ENCODE data around the gene UBA6. TPM values are rescaled to one million over a fixed set of nuclear protein-coding genes. Genes with fewer than 3 reads are reported as not detected.

UBA6 gene
- 10 to 100 TPM; 49.4 to 81.9 (median 56.3) TPM for total RNA-seq

GRCh38 chr4:67700738-67701516 is at the start of gene UBA6:
TSS of gene UBA6 (minus strand) at chr4:67701155. CDS start at chr4:67701119, 36 bp downstream.
- no peaks in the 10 kb centered on the region for H3K36me3 ChIP-seq
- peak; percentile 97 for DNase-seq (ENCODE audit: low spot score in 2 of 2)
- H3K4me1 ChIP-seq: peaks cover 40% of the 10 kb centered on the region
- H3K27ac ChIP-seq: peak within 1 kb of the TSS; percentile 94
- peak within 1 kb of the TSS; percentile 97 for H3K4me3 ChIP-seq
- no peak for TF ChIP-seq POLR2AphosphoS5 (IDR thresholded peaks at IDR 0.05)
- TF ChIP-seq EP300 (IDR thresholded peaks at IDR 0.05): no peak
- peak in 1 of 2 donors; percentile 48 for TF ChIP-seq CTCF (IDR thresholded peaks at IDR 0.05)
- TF ChIP-seq POLR2A (IDR thresholded peaks at IDR 0.05): peak in 1 of 2 donors; percentile 7
- WGBS: under 1% methylated on average over 24 of the region's 57 CpGs
- no peaks in the 10 kb centered on the region for H3K9me3 ChIP-seq
- H3K27me3 ChIP-seq: no peaks in the 10 kb centered on the region

- Histone ChIP-seq H3K9me3 (no peaks in the 10 kb centered on the region), H3K4me3 (no peak overlapping the region), H3K27me3 (no peaks in the 10 kb centered on the region), H3K4me1 (no peaks in the 10 kb centered on the region), H3K27ac (no peak overlapping the region), H3K36me3 (no peaks in the 10 kb centered on the region)
- no peak for TF ChIP-seq CTCF (IDR thresholded peaks at IDR 0.05)
- TF ChIP-seq EP300 (IDR thresholded peaks at IDR 0.05): no peak
- no peak for TF ChIP-seq POLR2A (IDR thresholded peaks at IDR 0.05)
- TF ChIP-seq POLR2AphosphoS5 (IDR thresholded peaks at IDR 0.05): no peak
- no peak for DNase-seq (ENCODE audit: low spot score in 2 of 2)
- WGBS: 85% methylated on average over 4 of the region's 4 CpGs
Measured at GRCh38 chr4:67750691-67751090, 49.7 kb upstream of the UBA6 start.

DNA sequence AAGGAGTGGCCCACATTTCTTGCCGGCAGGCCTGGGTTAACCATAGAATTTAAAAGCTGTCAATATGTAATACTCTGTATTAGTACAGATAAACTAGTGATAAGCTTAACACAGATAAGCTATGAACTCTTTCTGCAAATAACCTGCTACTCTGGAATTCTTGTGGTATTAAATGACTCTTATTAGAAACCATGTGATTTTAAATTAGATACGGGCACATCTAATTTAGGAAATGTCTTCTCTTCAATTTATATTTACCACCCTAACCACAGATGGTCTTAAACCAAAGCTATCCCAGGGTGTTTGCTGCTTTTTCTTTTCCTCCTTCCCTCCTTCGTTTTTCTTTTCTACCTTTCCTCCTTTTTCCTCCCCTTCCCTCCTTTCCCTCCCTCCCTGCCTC is 48.3 kb upstream of the UBA6 start:
- 60% methylated on average over 3 of the region's 3 CpGs for WGBS
- Histone ChIP-seq H3K9me3 (no peaks in the 10 kb centered on the region), H3K27ac (no peak overlapping the region), H3K4me3 (no peak overlapping the region), H3K27me3 (no peaks in the 10 kb centered on the region), H3K36me3 (no peaks in the 10 kb centered on the region), H3K4me1 (no peaks in the 10 kb centered on the region)
- no peak for DNase-seq (ENCODE audit: low spot score in 2 of 2)
- TF ChIP-seq POLR2A (IDR thresholded peaks at IDR 0.05) (no peak), EP300 (IDR thresholded peaks at IDR 0.05) (no peak)

GRCh38 chr4:67746797-67747495 is 46.0 kb upstream of the UBA6 start:
- WGBS: 61% methylated on average over 5 of the region's 5 CpGs
- TF ChIP-seq POLR2A (IDR thresholded peaks at IDR 0.05): no peak
- TF ChIP-seq CTCF (IDR thresholded peaks at IDR 0.05): peak; percentile 5 to 47
- TF ChIP-seq EP300 (IDR thresholded peaks at IDR 0.05): no peak

GRCh38 chr4:67744561-67745283 is 43.8 kb upstream of the UBA6 start:
- no peak for DNase-seq (ENCODE audit: low spot score in 2 of 2)

More at GRCh38 chr4:67746797-67747495, 46.0 kb upstream of the UBA6 start:
- H3K27ac ChIP-seq: no peak overlapping the region
- no peak for DNase-seq (ENCODE audit: low spot score in 2 of 2)
- H3K36me3 ChIP-seq: no peaks in the 10 kb centered on the region
- no peak overlapping the region for H3K4me3 ChIP-seq
- no peaks in the 10 kb centered on the region for H3K4me1 ChIP-seq
- no peaks in the 10 kb centered on the region for H3K9me3 ChIP-seq
- no peaks in the 10 kb centered on the region for H3K27me3 ChIP-seq

More at GRCh38 chr4:67744561-67745283, 43.8 kb upstream of the UBA6 start:
- Histone ChIP-seq H3K9me3 (no peaks in the 10 kb centered on the region), H3K36me3 (no peaks in the 10 kb centered on the region), H3K27me3 (no peaks in the 10 kb centered on the region), H3K4me3 (no peak overlapping the region), H3K27ac (no peak overlapping the region), H3K4me1 (no peaks in the 10 kb centered on the region)
- TF ChIP-seq CTCF (IDR thresholded peaks at IDR 0.05) (no peak), POLR2A (IDR thresholded peaks at IDR 0.05) (no peak)
- 72% methylated on average over 4 of the region's 4 CpGs for WGBS

Data from suprapubic skin (tissue), 4 donors.